ENCODE results near the gene CCDC74A.
"Not testable (repeated sequence)": the region's sequence is repeated elsewhere in the genome, so short reads cannot be mapped to it uniquely, and the experiment has no call there.

The CCDC74A gene

GRCh38 chr2:131528981-131529863, 1.5 kb downstream of the CCDC74A start:
- DNase-seq (ENCODE audit: low read depth in 2 of 2): not testable (repeated sequence)

GRCh38 chr2:131529864-131530445, 2.3 kb downstream of the CCDC74A start:
- not testable (repeated sequence) for DNase-seq (ENCODE audit: low read depth in 2 of 2)

- DNase-seq (ENCODE audit: low read depth in 2 of 2): not testable (repeated sequence)
These were observed 3.1 kb downstream of the CCDC74A start for GRCh38 chr2:131530626-131531344.

GRCh38 chr2:131531547-131532185, 4.0 kb downstream of the CCDC74A start:
- DNase-seq (ENCODE audit: low read depth in 2 of 2): not testable (repeated sequence)

GRCh38 chr2:131532723-131533608, 5.3 kb downstream of the CCDC74A start:
- not testable (repeated sequence) for DNase-seq (ENCODE audit: low read depth in 2 of 2)

- DNase-seq (ENCODE audit: low read depth in 2 of 2): not testable (repeated sequence)
These were observed 6.1 kb downstream of the CCDC74A start for GRCh38 chr2:131533609-131534316.

- not testable (repeated sequence) for DNase-seq (ENCODE audit: low read depth in 2 of 2)
These were observed 6.6 kb downstream of the CCDC74A start for GRCh38 chr2:131534317-131534672.

GRCh38 chr2:131534965-131535364, 7.3 kb downstream of the CCDC74A start:
- DNase-seq (ENCODE audit: low read depth in 2 of 2): not testable (repeated sequence)

- DNase-seq (ENCODE audit: low read depth in 2 of 2): no peak
These were observed 7.8 kb downstream of the CCDC74A start for GRCh38 chr2:131535526-131535925.

GRCh38 chr2:131535951-131536826, 8.5 kb downstream of the CCDC74A start:
- not testable (repeated sequence) for DNase-seq (ENCODE audit: low read depth in 2 of 2)

GRCh38 chr2:131536841-131537240, 9.2 kb downstream of the CCDC74A start:
- DNase-seq (ENCODE audit: low read depth in 2 of 2): not testable (repeated sequence)

GRCh38 chr2:131538856-131539255, 11.2 kb downstream of the CCDC74A start:
- DNase-seq (ENCODE audit: low read depth in 2 of 2): not testable (repeated sequence)

GRCh38 chr2:131542438-131543384, 15.0 kb downstream of the CCDC74A start:
- DNase-seq (ENCODE audit: low read depth in 2 of 2): no peak

- DNase-seq (ENCODE audit: low read depth in 2 of 2): no peak
These were observed 15.8 kb downstream of the CCDC74A start for GRCh38 chr2:131543385-131543891.

- not testable (repeated sequence) for DNase-seq (ENCODE audit: low read depth in 2 of 2)
These were observed 16.5 kb downstream of the CCDC74A start for GRCh38 chr2:131544006-131544812.

GRCh38 chr2:131544813-131545165, 17.1 kb downstream of the CCDC74A start:
- not testable (repeated sequence) for DNase-seq (ENCODE audit: low read depth in 2 of 2)

- no peak for DNase-seq (ENCODE audit: low read depth in 2 of 2)
These were observed 25.2 kb downstream of the CCDC74A start for GRCh38 chr2:131552871-131553270.
